MV-4-11 (cell line): Measurements from ENCODE around the gene CNPY4.
A peak's percentile ranks its signal among the peaks of the same experiment; 100 is the strongest.

ENCODE experiments used
- DNase-seq: peaks from one replicate; lab custom pipeline; 2025; lab: John Stamatoyannopoulos, UW

The CNPY4 gene

DNA sequence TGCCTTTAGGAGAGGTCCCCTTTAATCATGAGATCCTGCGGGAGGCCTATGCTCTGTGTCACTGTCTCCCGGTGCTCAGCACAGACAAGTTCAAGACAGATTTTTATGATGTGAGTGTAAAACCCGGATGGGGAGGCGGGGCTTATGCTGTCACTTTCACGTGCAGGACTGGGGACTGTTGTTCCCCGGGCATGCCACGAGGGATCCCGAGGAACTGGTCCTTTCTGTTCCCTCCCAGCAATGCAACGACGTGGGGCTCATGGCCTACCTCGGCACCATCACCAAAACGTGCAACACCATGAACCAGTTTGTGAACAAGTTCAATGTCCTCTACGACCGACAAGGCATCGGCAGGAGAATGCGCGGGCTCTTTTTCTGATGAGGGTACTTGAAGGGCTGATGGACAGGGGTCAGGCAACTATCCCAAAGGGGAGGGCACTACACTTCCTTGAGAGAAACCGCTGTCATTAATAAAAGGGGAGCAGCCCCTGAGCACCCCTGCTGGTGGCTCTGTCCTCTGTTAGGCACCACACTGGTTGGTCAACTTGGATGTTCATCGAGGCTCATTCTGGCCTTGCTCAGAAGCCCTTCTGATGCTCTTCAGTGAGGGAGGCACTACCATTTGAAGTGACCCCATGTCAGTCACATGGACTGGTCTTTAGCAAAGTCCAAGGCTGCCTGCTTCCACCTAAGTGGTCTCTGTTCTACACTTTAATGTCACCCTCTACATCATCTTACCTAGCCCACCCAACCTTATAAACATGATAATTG, 27.8 kb upstream of the CNPY4 start:
- DNase-seq = no peak

DNA sequence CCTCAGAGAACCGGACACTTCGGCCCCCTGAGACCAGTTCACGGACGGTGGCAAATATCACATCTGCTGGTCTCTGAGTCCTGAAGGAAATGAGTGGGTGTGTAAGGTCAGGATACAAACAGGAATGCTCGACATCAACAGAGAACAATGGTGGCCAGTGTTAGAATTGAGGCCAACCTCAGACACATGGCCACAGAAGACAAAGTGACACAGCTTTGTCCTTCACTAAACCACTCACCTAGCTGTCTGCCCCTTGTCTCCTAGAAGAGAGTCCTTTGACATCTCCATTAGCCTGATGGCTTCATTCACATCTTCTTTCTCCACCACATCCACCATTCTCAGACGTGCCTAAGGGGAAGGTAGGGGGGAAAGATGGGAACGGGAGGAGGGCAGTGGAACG, 26.4 kb upstream of the CNPY4 start:
- no peak for DNase-seq

DNA sequence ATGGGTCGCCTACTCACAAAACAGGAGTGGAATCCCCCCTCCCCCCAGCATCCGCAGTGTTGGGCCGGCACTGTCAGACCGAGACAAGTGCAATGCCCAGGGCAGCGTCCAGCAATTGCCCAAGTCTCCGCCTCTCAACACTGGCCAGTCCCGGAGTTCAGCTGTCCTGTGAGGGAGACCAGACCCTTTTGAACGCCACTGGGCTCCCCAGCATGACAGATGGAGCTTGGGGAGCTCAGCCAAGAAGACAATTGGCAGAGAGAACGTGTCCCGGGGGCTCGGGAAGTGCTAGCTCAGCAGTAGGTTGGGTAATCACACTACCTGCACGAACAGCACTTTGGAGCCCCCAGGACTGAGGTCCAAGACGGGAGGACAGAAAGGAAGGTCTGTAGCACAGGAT, 25.9 kb upstream of the CNPY4 start:
- no peak for DNase-seq

DNA sequence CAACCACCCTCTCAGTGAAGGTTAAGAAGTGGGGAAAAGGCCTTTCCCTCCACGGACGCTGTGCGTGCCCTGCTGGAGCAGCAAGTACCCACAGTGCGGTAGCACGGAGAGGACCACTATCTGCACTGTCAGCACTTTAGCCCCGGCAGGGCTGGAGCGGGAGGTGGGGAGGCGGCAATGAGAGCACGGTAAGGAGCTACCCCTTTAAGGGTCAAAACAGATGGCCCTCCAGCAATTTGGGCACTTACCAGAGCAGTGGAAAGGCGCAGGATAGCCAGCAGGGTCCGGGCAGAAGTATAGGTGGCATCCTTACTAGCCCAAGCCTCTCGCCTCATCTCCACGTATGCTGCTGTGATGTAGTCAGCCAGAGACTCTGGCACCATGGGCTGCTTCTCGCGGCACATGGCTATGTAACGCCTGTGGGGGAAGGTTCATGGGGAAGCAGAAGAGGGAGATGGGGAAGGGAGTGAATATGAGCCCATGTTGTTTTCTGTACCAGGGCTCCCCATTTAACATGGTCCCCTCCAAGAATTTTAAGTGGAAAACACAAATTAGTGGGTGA, 25.4 kb upstream of the CNPY4 start:
- no peak for DNase-seq

DNA sequence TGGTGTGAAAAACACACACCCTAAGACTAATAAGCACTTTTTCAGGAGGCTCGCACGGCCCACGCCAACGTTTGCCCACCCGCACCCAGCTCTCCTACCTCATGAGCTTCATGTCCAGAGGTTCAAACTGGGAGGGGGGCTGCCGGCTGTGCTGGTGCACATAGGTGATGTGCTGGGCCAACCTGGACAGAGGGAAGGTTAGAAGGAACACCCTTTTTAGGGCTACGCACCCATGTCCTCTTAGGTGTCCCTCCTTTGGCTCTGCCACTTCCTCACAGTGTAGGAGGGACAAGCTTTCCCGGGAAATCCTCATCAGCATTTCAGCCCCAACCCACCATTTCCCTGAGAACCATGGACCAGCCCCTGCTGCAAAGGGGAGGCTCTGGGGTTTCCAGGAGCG, 24.1 kb upstream of the CNPY4 start:
- DNase-seq = no peak

DNA sequence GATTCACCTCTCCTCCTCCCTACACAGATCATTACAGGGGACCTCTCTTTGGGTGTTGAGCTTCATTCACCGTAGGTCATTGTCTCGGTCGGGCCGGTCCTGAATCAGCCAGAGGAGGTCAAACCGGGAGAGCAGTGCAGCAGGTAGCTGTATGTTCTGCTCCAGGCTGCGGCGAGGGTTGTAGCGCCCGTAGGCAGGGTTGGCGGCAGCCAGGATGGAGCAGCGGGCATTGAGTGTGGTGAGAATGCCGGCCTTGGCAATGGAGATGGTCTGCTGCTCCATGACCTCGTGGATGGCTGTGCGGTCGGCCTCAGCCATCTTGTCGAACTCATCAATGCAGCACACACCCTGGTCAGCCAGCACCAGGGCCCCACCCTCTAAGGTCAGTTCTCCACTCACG, 23.7 kb upstream of the CNPY4 start:
- no peak for DNase-seq

DNA sequence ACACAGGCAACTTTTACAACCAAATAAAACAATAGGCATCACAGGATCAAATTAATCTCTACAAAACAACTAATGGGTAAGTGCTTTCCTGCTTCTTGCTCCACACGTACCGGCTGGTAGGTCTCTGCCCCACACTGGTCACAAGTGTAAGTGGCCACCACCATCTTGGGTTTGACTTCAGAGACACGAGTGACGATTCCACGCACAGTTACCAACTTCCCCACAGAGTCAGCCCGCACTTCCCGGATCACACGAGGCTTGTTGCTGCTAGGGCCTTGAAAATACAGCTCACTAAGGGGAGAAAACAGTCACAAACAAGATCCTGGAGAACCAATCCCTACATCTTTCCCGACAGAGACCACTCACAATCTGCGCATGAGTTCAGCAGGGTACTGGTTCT, 20.5 kb upstream of the CNPY4 start:
- DNase-seq = no peak

DNA sequence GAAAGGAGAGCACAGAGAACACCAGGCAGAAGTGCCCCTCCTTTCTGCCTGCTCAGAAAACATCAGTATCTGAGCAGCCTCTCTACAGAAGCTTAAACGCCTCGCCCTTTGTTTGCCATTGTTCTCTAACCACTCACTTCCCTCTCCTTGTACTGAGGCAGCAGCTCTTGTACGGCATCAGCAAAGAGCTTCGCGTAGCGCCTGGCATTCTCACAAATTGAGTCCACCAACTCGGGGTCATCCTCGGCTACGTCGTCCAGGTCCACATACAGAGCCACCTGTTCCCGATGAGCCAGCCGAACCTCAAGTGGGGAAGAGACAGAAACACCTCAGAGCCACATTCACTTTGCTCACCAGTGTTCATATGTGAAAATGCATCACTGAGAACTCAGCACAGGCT, 20.0 kb upstream of the CNPY4 start:
- peak; percentile 20 for DNase-seq

DNA sequence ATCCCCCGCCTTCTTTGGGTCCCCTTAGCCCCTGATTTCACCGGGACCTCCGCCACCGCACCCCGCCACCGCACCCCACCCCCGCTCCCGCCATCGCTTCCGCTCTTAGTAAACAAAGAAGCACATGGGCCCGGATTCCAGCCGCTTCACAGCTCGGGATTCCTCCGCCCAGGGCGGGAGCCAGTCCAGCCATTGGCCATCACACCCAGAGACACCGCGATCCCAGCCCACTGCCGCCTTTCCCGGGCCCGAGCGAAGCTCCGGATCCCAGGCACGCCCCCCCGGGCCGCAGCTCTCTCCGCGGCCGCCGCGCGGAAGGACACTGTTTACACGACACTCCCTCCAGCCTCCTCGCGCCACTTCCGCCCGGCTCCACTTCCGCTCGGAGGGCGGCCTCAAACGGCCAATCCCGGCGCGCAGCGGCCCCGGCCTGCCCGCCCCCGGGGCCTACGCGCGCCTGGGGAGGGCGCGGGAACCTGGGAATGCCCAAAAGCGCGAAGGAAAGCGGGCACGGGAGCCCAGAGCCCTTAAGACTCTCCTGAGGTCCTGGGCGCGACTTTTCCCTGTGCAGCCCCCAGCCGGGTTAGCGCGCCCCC, 18.9 kb upstream of the CNPY4 start:
- DNase-seq = peak; percentile 86

DNA sequence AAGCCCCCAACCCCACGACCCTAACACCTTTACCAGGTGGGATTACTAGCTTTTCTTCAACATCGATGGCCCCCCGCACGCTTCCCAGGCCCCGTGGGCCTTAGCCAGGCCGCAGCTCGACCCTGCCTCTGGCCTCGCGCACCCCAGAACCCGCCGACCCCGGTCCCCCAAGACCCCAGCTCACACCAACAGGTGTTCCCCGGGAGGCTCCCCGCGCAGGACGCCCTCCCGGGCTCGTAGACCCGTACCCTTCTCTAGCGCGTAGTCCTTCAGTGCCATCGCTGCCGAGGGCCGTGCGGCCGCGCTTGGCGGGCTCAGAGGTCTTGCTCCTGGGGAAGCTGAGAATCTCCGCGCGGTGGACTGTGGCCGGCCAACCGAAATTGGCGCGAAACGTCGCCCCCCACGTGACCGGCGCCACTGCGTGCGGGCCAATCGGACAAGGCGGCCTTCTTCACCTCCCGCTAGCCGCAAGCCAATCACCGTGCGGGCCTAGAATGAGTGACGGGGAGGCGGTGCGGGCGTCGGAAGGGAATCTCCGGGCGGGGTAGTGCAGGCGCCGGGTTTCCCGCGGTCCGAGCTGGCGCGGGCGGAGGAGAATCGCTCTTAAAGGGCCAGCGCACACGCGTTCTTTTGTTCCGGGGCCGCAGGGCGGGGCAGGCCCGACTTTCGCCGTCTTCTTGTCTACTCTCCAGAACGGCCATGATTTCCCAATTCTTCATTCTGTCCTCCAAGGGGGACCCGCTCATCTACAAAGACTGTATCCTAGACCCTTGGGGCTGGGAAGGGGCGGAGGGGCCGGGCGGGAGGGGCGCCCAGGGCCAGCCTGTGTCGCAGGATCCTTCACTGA, 18.2 kb upstream of the CNPY4 start, which contains the start of the genes AP4M1 and MCM7:
Gene AP4M1 (plus strand): TSS at position 628 of the 847 bp plus-strand sequence. CDS start 72 bp downstream, at position 700.
Gene MCM7 (minus strand): TSS at position 382 of the 847 bp plus-strand sequence. CDS start 103 bp downstream, at position 279.
- DNase-seq = peak; percentile 97

DNA sequence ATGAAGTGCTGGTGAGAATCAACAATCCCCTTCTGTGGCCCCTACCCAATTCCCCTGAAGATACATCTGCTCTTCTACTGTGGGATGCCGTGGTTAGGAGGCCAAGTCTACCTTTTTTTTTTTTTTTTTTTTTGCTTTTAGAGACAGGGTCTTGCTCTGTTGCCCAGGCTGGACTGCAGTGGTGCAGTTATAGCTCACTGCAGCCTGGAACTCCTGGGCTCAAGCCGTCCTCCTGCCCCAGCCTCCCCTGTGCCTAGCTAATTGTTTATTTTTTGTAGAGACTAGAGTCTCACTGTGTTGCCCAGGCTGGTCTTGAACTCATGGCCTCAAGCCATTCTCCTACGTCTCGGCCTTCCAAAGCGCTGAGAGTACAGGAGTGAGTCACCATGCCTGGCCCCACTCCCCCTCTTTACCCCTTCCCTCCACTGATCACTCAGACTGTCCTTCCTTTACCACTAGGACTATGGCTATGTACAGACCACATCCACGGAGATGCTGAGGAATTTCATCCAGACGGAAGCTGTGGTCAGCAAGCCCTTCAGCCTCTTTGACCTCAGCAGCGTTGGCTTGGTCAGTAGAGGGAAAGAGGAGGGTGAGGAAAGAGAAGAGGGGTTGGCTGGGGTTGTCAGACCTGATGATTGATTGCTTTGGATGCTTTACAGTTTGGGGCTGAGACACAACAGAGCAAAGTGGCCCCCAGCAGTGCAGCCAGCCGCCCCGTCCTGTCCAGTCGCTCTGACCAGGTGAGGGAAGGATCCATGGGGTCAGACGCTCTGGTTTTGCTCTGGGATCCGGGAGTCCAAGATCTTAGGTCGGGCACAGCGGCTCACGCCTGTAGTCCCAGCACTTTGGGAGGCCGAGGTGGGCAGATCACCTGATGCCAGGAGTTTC, 16.2 kb upstream of the CNPY4 start:
- DNase-seq = no peak

DNA sequence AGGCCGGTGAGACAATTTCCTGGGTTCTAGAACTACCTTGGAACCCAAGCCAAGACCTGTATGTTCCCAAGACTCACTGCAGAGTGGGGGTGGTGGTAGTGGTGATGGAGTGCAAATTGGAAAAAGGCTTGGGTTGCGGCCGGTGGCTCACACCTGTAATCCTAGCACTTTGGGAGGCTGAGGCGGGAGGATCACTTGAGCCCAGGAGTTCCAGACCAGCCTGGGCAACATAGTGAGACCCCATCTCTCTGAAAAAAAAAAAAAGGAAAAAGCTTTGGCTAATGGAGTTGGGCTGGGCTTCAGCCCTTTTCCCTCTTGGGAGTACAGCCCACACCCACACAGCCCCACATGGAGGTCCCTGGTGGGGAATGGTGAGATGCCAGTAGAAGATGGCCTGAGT, 13.9 kb upstream of the CNPY4 start:
- DNase-seq = no peak

DNA sequence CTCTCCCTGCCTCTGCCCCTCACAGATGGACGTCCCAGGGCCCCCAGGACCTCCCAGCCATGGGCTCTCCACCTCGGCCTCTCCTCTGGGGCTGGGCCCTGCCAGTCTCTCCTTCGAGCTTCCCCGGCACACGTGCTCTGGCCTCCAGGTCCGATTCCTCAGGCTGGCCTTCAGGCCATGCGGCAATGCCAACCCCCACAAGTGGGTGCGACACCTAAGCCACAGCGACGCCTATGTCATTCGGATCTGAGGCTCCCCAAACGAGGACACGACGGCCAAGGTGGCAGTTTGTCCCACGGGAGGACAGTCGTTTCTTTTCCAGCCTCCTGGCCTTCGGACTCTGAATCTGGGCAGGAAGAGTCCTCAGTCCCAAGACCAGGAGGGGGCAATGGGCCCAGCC, 12.8 kb upstream of the CNPY4 start:
- DNase-seq = no peak

DNA sequence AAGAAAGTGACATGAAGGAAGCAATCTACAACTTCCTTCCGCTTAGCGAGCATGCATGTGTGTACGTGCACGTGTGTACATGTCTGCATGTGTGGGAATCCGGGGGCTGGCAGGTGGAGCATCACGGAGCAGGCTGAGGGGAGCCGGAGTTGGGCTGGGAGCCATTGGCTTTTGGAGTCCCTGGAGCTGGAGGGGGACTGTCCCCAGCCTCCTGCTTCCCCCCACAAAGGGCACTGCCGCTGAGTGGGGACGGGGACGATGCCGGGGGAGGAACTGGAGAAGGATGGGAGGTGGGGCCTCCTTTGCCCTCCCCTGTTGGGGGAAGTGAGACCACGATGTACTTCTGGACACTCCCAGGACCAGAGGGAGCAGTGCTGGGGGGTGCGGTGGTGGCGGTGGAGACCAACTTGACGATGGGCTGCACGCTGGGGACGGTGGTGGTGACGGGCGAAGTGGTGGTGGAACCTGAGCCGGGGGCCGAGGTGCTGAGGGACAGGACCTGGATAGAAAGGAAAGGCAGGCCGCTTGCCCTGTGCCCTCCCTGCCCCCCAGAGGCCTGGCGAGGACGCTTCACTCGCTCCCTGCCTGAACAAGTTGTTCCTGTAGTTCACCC, 12.2 kb upstream of the CNPY4 start:
- no peak for DNase-seq

DNA sequence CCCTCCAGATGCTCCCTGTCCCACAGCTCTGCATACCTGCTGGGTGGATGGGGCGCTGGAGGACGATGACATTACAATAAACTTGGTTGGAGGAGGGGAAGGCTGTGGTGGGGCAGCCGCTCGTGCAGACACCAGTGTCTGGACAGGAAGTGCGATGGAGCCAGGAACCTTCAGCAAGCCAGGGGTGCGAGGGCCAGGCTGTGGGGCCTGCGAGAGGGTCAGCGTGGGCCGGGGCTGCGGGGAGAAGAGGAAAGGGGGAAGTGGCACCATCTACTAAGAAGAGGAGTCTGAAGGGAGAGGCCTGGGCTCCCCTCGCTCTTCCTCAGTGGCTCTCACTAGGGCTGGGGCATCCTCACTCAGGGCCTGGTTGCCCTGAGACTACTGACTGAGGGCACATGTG, 11.5 kb upstream of the CNPY4 start:
- DNase-seq = no peak

DNA sequence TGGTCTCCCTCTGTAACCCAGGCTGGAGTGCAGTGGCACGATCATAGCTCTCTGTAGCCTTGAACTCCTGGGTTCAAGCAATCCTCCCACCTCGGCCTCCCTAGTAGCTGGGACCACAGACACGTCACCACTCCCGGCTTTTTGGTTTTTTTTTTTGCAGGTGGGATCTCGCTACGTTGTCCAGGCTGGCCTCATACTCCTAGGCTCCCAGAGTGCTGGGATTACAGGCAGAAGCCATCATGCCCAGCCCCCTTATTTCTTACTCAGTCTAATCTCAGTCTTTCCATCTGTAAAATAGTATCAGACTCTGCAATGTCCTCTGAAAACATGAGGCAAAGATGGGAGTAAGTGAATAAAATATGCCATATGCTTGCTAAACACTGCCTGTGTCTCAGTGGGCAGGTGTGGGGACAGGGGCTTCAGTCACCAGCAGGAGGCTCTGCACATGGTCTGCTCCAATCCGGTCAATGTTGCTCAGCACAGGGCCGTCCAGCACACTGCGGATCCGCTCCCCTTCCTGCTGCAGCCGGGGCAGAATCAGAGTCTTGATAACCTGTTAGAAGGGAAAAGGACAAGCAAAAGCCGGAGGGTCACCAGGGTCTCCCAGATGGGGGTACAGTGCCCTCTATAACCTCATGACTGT, 9.8 kb upstream of the CNPY4 start:
- no peak for DNase-seq

DNA sequence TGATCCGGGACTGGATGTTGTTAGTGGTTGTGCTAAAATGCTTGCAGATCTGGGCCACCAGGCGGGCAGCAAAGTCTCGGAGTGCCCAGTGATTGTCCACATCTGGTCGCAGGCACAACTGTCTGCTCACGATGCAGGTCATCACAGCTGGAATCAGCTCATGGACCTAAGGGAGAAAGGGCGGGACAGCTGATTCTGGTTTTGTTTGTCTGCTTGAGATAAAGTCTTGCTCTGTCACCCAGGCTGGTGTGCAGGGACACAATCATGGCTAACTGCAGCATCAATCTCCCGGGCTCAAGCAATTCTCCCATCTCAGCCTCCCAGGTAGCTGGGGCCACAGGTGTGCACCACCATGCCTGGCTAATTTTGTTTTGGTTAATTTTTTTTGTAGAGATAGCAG, 8.3 kb upstream of the CNPY4 start:
- DNase-seq = no peak

DNA sequence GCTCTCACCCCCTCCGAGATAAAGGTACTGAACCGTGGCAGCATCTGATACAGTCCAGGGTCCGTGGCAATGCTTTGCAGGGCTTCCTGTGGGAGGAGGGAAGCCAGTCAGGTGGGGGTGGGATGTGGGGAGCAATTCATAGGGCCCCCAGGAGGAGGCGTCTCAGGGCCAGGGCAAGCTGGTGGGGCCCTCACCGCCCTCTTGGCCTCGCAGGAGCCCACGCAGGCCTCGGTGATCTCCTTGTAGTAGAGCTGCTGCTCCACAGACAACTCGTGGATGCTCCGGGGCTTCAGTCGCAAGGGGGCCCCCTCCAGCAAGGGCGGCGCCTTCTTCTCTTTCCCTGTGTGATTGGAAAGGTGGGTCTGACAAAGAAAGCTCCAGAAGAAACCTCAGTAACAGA, 7.5 kb upstream of the CNPY4 start:
- no peak for DNase-seq

DNA sequence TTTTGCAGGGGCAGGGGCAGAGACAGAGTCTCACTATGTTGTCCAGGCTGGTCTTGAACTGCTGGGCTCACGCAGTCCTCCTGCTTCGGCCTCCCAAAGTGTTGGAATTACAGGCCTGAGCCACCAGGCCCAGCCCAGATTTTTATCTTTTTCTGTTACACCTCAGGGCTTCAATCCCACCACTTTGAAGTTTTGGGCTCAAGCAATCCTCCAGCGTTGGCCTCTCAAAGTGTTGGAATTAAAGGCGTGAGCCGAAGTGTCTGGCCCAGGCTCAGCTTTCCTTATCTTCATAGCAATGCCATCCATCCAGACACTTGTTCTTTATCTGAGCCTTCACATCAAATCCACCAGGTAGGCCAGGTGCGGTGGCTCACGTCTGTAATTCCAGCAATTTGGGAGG, 4.4 kb upstream of the CNPY4 start:
- DNase-seq = no peak

DNA sequence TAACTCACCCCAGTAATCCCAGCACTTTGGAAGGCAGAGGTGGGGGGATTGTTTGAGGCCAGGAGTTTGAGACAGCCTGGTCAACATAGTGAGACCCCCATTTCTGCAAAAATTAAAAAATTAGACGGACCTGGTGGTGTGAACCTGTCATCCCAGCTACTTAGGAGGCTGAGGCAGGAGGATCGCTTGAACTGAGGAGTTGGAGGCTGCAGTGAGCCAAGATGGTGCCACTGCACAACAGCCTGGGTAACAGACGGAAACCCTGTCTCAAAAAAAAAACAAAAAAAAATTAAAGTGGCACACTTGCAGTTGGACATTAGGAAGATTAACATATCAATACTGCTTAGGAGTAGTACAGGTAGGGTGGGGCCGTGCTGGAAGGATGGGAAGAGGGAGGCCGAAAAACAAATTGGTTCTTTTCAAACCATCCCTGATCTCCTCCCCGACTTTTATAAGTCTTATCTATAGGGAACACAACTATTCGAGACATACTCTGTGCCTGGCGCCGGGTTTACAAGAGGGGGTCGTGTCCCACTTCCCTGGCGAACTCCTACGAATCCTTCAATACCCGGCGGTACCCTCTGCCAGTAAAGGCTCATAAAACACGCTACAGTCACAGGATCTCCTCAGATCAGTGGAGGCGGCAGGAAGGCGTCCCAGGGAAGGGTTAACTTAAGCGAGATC, 904 bp upstream of the CNPY4 start:
- no peak for DNase-seq
